GM12874 (cell line): ENCODE data around the gene UBASH3B.

Experiments
- CTCF ChIP-seq: IDR thresholded peaks from 2 replicates; pipeline ENCODE4 v1.5.1; 2011; ENCODE audit warnings: low read depth, mild to moderate bottlenecking, control low read depth, low read length, moderate library complexity; ENCODE audit not compliant: insufficient read depth

UBASH3B gene

GRCh38 chr11:122822241-122822640 lies 166.7 kb downstream of the UBASH3B start:
- TF ChIP-seq CTCF, result no peak

GRCh38 chr11:122823564-122823963 lies 168.0 kb downstream of the UBASH3B start:
- TF ChIP-seq CTCF, result no peak

- no peak for TF ChIP-seq CTCF
Measured at GRCh38 chr11:122832721-122833470, 177.4 kb downstream of the UBASH3B start.

GRCh38 chr11:122833846-122834464 lies 178.4 kb downstream of the UBASH3B start:
- no peak for TF ChIP-seq CTCF

GRCh38 chr11:122836916-122837315 lies 181.4 kb downstream of the UBASH3B start:
- no peak for TF ChIP-seq CTCF

GRCh38 chr11:122837528-122838346 lies 182.2 kb downstream of the UBASH3B start:
- no peak for TF ChIP-seq CTCF
